DMS114 treated with DMSO at 0.1 percent for 48 hours (cell line): ENCODE data around the gene HNRNPL.
A peak's percentile ranks its signal among the peaks of the same experiment; 100 is the strongest.
"Not testable (repeated sequence)": the region's sequence is repeated elsewhere in the genome, so short reads cannot be mapped to it uniquely, and the experiment has no call there.

Experiments used
- DNase-seq: peaks from one replicate; lab custom pipeline; 2025; ENCODE audit not compliant: unreplicated experiment; lab: John Stamatoyannopoulos, UW

Gene HNRNPL

GRCh38 chr19:38849860-38850435 lies at the start of gene HNRNPL:
Gene HNRNPL (minus strand): TSS chr19:38849986. CDS start chr19:38849966, 20 bp downstream.
- DNase-seq, result peak; percentile 100

GRCh38 chr19:38898788-38899446 lies 49.1 kb upstream of the HNRNPL start:
- no peak for DNase-seq

GRCh38 chr19:38894968-38895367 lies 45.2 kb upstream of the HNRNPL start:
- no peak for DNase-seq

DNA sequence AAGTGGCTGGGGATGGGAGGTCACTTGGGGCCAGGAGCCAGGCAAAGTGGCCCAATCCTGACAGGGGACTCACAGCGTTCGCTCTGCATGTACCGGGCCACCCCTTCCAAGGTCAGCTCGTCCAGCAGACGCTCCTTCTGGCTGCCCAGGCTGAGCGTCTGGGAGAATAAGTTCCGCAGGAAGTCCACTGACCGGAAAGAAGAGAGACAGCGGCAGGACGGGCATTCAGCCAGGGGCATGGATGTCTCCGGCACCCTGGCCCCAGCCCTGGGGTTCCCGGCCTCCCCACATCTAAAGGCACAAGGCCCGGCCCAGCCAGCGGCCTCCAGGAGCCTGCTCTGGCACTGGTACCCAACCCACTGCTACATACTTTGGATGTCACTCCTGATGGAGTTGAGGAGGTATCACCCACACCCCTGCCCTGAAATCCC lies 43.6 kb upstream of the HNRNPL start:
- DNase-seq, result no peak

DNA sequence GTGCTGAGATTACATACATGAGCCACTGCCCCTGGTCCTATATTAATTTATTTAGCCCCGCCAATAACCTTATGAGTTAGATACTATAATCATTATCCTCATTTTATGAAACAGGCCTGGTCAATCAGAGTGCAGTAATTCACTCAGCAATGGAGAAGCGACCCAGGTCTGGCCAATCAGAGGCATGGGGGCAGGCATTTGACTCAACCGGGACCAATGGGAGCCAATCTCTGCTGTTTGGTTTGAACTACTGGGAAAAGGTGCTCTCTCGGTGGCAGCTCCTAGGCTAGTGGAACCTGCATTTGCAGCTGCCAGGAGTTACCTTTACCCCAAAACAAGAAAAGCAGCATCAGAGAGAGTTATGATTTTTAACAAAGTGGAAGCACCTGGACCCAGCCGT lies 43.1 kb upstream of the HNRNPL start:
- no peak for DNase-seq

GRCh38 chr19:38891771-38892170 lies 42.0 kb upstream of the HNRNPL start:
- no peak for DNase-seq

DNA sequence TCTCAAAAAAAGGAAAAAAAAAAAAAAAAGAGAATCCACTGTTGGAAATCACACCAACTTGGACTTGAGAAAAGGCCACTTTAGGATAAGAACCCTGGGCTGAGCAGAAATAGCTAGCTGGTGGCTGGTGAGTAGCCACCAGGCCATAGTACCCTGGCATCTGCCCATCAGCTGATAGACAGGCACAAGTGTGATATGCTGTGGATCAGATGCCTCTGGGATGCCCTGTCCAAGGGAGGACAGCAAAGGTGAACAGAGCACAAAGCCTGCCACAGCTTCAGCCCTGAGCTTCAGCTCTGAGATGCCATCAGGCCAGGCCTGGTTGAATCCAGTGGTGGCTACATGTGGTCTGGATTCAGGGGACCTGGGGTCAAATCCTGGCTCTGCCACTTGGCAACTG lies 40.9 kb upstream of the HNRNPL start:
- no peak for DNase-seq

- no peak for DNase-seq
Observed at GRCh38 chr19:38889803-38890202, 40.0 kb upstream of the HNRNPL start.

- no peak for DNase-seq
Observed at GRCh38 chr19:38888876-38889275, 39.1 kb upstream of the HNRNPL start.

DNA sequence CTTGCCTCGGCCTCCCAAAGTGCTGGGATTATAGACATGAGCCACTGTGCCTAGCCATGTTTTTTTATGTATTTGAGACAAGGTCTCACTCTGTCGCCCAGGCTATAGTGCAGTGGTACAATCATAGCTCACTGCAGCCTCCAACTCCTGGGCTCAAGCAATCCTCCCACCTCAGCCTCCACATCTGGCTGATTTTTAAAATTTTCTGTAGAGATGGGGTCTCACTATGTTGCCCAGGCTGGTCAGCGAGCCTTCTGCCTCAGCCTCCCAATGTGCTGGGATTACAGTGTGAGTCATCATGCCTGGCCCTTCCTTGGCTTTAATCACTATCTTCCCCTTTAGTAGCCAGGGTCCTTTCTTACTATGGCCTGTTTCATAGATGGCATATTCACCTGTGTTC lies 34.9 kb upstream of the HNRNPL start:
- not testable (repeated sequence) for DNase-seq

- no peak for DNase-seq
Observed at GRCh38 chr19:38883286-38883685, 33.5 kb upstream of the HNRNPL start.

- no peak for DNase-seq
Observed at GRCh38 chr19:38880882-38881609, 31.3 kb upstream of the HNRNPL start.

DNA sequence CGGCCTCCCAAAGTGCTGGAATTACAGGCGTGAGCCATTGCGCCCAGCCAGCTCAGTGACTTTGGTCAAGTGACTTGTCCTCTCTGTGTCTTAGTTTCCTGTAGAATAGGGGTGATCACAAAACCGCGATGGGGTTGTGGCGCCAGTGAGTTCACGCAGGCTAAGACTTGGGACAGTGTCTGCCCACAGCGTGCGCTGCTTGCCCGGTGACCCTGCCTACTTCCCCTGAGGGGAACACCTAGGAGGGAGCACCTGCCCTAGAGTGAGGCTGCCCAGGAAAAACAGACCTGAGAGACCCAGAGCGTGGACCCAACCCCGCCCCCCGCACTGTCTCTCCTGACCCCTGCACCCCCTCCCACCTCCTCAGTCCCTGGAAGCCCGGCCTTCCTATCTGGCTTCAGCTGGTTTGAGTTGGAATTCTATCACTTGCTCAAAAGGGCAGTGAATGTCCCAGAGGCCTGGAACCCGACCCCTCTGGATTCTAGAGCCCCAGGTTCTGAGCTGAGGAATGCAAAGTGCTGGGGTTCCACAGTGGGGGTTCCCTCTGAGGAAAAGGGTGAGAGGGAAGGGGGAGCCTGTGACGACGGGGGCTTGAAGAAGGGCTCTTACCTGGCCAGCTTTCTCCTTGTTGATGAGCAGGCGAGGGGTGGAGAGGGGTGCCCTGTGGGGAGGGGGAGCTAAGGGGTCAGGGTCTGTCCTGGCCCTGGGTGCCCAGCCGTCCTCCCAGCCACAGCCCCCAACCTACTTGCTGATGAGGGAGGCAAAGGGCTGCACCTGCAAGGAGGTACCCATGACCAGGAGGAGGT lies 30.5 kb upstream of the HNRNPL start:
- no peak for DNase-seq

GRCh38 chr19:38879400-38879751 lies 29.6 kb upstream of the HNRNPL start:
- no peak for DNase-seq

- DNase-seq, result no peak
Observed at GRCh38 chr19:38878575-38879399, 29.0 kb upstream of the HNRNPL start.

DNA sequence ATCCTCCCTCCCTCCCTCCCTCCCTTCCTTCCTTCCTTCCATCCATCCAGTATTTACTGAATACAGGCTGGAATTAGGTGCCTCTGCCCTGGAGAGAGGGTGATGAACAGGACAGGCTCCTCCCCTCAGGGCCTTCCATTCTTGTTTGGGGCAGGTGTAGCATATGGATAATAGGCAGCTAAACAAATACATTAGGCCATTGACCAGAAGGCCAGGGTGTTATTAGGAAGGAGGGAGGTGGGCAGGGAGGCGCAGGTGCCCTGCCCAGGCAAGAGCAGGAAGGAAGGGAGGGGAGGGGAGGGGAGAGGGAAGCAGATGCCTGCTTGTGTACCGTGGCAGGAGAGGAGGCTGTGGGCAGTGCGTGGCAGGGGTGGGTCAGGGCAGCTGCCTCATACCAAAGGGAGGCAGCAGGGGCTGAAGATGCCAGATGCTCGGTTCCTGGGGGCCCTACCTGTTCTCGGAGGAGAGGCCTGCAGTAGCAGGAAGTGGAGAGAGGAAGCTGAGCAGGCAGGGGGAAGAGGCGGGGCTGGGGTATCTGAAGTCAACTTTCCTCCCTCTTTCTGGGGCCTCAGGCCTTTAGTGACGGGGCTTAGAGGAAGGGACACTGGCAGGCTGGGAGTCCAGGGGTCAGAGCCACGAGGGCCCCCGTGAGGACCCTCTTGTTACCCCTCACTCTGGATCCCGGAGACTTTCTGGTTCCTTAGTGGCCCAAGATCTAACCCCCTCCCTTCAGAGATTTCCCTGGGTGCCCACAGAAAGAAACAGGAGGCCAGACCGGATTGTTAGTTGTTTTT lies 28.2 kb upstream of the HNRNPL start, which contains the start of gene RINL:
TSS of gene RINL (minus strand) at position 495 of the 794 bp plus-strand sequence. CDS start 1,533 bp downstream, outside the sequence.
- no peak for DNase-seq

DNA sequence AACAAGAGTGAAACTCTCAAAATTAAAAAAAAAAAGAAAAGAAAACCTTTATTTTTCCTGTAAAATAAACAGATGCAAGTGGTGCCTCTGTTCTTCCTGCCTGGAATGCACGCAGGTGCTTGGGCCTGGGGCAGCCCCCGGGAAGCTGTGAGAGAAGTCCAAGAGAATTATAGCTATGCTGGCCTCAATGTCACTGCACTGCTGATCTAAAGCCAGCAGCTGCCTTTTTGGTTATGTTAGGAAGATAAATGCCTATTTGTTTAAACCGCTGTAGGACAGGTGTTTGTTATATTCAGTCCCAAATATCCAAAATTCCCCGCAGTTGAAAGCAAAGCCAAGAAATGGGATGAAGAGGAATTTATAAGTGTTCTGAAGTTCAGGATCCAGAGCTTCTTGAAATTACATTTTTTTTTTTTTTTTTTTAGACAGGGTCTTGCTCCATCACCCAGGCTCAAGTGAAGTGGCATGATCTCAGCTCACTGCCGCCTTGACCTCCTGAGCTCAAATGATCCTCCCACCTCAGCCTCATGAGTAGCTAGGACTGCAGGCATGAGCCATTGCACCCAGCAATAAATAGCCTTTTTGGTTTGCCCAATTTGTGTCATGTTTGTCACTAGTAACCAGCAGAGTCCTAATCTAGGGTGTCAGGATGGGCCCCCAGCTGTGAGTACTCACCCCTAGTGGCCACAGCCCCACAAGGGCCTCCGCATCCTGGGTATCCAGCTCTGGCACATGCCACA lies 26.0 kb upstream of the HNRNPL start:
- DNase-seq, result no peak

DNA sequence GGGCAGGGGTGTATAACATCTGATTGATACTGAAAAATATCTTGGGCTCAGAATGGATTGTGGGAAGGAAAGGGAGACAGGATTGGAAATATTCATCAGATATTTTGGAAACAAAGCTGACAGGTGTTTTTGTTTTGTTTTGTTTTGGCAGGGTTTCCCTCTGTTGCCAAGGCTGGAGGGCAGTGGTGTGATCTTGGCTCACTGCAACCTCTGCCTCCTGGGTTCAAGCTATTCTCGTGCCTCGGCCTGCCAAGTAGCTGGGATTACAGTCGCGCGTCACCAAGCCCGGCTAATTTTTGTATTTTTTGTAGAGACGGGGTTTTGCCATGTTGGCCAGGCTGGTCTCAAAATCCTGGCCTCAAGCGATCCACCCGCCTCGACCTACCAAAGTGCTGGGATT lies 23.6 kb upstream of the HNRNPL start:
- not testable (repeated sequence) for DNase-seq

DNA sequence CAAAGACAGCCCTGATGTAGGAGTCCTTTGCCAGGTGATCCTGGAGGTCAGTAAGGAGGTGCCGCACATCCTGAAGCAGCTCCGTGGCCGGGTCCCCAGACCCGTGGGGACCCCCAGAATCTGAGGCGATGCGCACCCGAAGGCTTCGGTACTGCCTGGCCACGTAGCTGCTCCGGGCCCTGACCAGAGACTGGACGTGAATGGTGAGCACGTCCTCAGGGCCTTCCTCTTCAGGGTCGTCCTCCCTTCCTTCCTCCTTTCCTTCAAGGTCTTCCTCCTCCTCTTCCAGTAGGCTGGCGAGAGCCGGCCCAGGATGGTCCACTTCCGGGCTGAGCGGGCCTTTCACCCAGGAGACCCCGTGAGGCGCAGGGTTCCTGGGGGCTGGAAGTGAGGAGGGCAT lies 20.8 kb upstream of the HNRNPL start:
- DNase-seq, result no peak
